Smooth muscle cell (in vitro differentiated cells): ENCODE results near the gene RHNO1. TPM values are rescaled to one million over a fixed set of nuclear protein-coding genes. Genes with fewer than 3 reads are reported as not detected.

Experiments used
- DNase-seq: peaks from one replicate; lab custom pipeline; 2025; ENCODE audit not compliant: unreplicated experiment; lab: John Stamatoyannopoulos, UW
- H2AFZ ChIP-seq: fragments of 200-600 bp; sonication (generic); 2 replicates; pipeline ENCODE4 v1.6.0; 2016; ENCODE audit warnings: antibody characterized with exemption, low read depth, mild to moderate bottlenecking
- H3F3A ChIP-seq: fragments of 200-600 bp; sonication (generic); 2 replicates; pipeline ENCODE4 v1.6.0; 2017; ENCODE audit warnings: antibody characterized with exemption, low read depth
- H3K27ac ChIP-seq: fragments of 200-600 bp; sonication (generic); 2 replicates; pipeline ENCODE4 v1.5.1; 2016; ENCODE audit warnings: low read depth, mild to moderate bottlenecking
- H3K27me3 ChIP-seq: fragments of 200-600 bp; sonication (generic); 2 replicates; pipeline ENCODE4 v1.6.1; 2016; ENCODE audit warnings: low read depth, mild to moderate bottlenecking
- H3K36me3 ChIP-seq: fragments of 200-600 bp; sonication (generic); 2 replicates; pipeline ENCODE4 v1.5.1; 2016; ENCODE audit warnings: low read depth
- H3K4me1 ChIP-seq: fragments of 200-600 bp; sonication (generic); 2 replicates; pipeline ENCODE4 v1.5.1; 2016; ENCODE audit warnings: low read depth
- H3K4me2 ChIP-seq: fragments of 200-600 bp; sonication (generic); 2 replicates; pipeline ENCODE4 v1.6.0; 2016; ENCODE audit warnings: mild to moderate bottlenecking
- H3K4me3 ChIP-seq: fragments of 200-600 bp; sonication (generic); 2 replicates; pipeline ENCODE4 v1.5.1; 2016; ENCODE audit warnings: mild to moderate bottlenecking
- H3K79me2 ChIP-seq: fragments of 200-600 bp; sonication (generic); 2 replicates; pipeline ENCODE4 v1.6.0; 2016; ENCODE audit warnings: low read depth, mild to moderate bottlenecking
- H3K9ac ChIP-seq: fragments of 200-600 bp; sonication (generic); 2 replicates; pipeline ENCODE4 v1.6.0; 2016; ENCODE audit warnings: low read depth
- H3K9me3 ChIP-seq: fragments of 200-600 bp; sonication (generic); replicated peaks from 2 replicates; pipeline ENCODE4 v1.5.1; 2016; ENCODE audit warnings: low read depth
- H4K20me1 ChIP-seq: fragments of 200-600 bp; sonication (generic); 2 replicates; pipeline ENCODE4 v1.6.0; 2016; ENCODE audit warnings: low read depth
- CTCF ChIP-seq: fragments of 200-600 bp; sonication (generic); IDR thresholded peaks from 2 replicates; pipeline ENCODE4 v1.5.1; 2017; ENCODE audit warnings: borderline replicate concordance, mild to moderate bottlenecking, antibody characterized with exemption; ENCODE audit not compliant: insufficient read depth, poor library complexity, severe bottlenecking
- WGBS: methylation state at CpG from one replicate; pipeline ENCODE4 v1.1.7; 2016; ENCODE audit warnings: low lambda C conversion rate; 5-methylcytosine and 5-hydroxymethylcytosine counted together
- polyA plus RNA-seq: library from polyadenylated mRNA; unstranded; fragments of >200 nt; fragmentation: Nextera tagmentation; extraction: Ambion mirVana; gene quantifications from 2 replicates; pipeline ENCODE4 v1.2.1, GENCODE V29; 2016
- total RNA-seq: library from RNA; depleted of rRNA; stranded (reverse); fragments of >200 nt; gene quantifications from 2 replicates; pipeline ENCODE4 v1.2.3, GENCODE V29; 2014

The RHNO1 gene
- 20.5 and 22.6 TPM in 2 replicates for total RNA-seq
- polyA plus RNA-seq, result 23.4 and 29.7 TPM in 2 replicates

- peaks cover 2% of the 10 kb centered on the region for H3F3A ChIP-seq
- peak within 1 kb of the TSS; percentile 92 for H2AFZ ChIP-seq
- no peaks in the 10 kb centered on the region for H3K27me3 ChIP-seq
- peak within 1 kb of the TSS; percentile 84 for H3K27ac ChIP-seq
- WGBS, result under 1% methylated on average over 39 of the region's 70 CpGs
- no peaks in the 10 kb centered on the region for H4K20me1 ChIP-seq
- peak within 1 kb of the TSS; percentile 98 for H3K4me2 ChIP-seq
- H3K4me1 ChIP-seq, result peaks cover 8% of the 10 kb centered on the region
- peak within 1 kb of the TSS; percentile 81 for H3K4me3 ChIP-seq
- no peaks in the 10 kb centered on the region for H3K36me3 ChIP-seq
- peak; percentile 70 for DNase-seq
- TF ChIP-seq CTCF, result no peak
- peak within 1 kb of the TSS; percentile 88 for H3K9ac ChIP-seq
- no peaks in the 10 kb centered on the region for H3K9me3 ChIP-seq
- H3K79me2 ChIP-seq, result peaks cover 50% of the 10 kb centered on the region
Observed at GRCh38 chr12:2877047-2877952, at the start of gene RHNO1, which contains the start of gene FOXM1. Gene RHNO1 (plus strand): TSS chr12:2877223. CDS start chr12:2885367, 8,144 bp downstream. Gene FOXM1 (minus strand): TSS chr12:2877174. CDS start chr12:2874478, 2,696 bp downstream.

GRCh38 chr12:2829275-2829674, 47.7 kb upstream of the RHNO1 start:
- Histone ChIP-seq H3F3A (no peaks in the 10 kb centered on the region), H3K4me3 (no peak overlapping the region), H3K27me3 (no peaks in the 10 kb centered on the region), H3K9ac (no peak overlapping the region), H3K36me3 (no peaks in the 10 kb centered on the region), H3K27ac (no peak overlapping the region), H4K20me1 (no peaks in the 10 kb centered on the region), H3K4me1 (peaks cover 19% of the 10 kb centered on the region), H3K9me3 (no peaks in the 10 kb centered on the region), H3K79me2 (no peaks in the 10 kb centered on the region), H3K4me2 (no peak overlapping the region), H2AFZ (no peak overlapping the region)
- TF ChIP-seq CTCF, result no peak
- DNase-seq, result no peak
- WGBS, result 99% methylated on average over 6 of the region's 6 CpGs

- H3K4me2 ChIP-seq, result no peak overlapping the region
- H3K27me3 ChIP-seq, result no peaks in the 10 kb centered on the region
- WGBS, result 91% methylated on average over 6 of the region's 6 CpGs
- no peak overlapping the region for H3K9ac ChIP-seq
- H3K27ac ChIP-seq, result no peak overlapping the region
- H3F3A ChIP-seq, result no peaks in the 10 kb centered on the region
- TF ChIP-seq CTCF, result no peak
- no peak overlapping the region for H3K4me3 ChIP-seq
- DNase-seq, result no peak
- no peaks in the 10 kb centered on the region for H3K79me2 ChIP-seq
- no peaks in the 10 kb centered on the region for H3K36me3 ChIP-seq
- H4K20me1 ChIP-seq, result no peaks in the 10 kb centered on the region
- H2AFZ ChIP-seq, result no peak overlapping the region
- no peaks in the 10 kb centered on the region for H3K9me3 ChIP-seq
- peaks cover 11% of the 10 kb centered on the region for H3K4me1 ChIP-seq
Observed at GRCh38 chr12:2832550-2833127, 44.4 kb upstream of the RHNO1 start.
